Fibroblast of the aortic adventitia (primary cell): ENCODE measurements around the gene MAPT. TPM values are rescaled to one million over a fixed set of nuclear protein-coding genes. Genes with fewer than 3 reads are reported as not detected.

ENCODE experiments used
- DNase-seq: peaks from one replicate; pipeline ENCODE4 v3.0.0-alpha.2; 2010; ENCODE audit warnings: low read depth
- H3K4me3 ChIP-seq: 2 replicates; pipeline ENCODE4 v1.5.1; 2011; ENCODE audit warnings: low read depth, mild to moderate bottlenecking, control low read depth, low read length, moderate library complexity
- total RNA-seq: library from RNA; depleted of rRNA; stranded (reverse); fragments of >200 nt; gene quantifications from 2 replicates; pipeline ENCODE4 v1.2.3, GENCODE V29; 2012; ENCODE audit warnings: low replicate concordance
- TF ChIP-seq, protein P1 (sequence below): IDR thresholded peaks from 2 replicates; pipeline ENCODE4 v1.5.1; 2011; ENCODE audit warnings: mild to moderate bottlenecking, low read length, control low read depth, inconsistent platforms; ENCODE audit not compliant: insufficient read depth

Gene MAPT
- total RNA-seq, 1 donor = 0.54 TPM

DNA sequence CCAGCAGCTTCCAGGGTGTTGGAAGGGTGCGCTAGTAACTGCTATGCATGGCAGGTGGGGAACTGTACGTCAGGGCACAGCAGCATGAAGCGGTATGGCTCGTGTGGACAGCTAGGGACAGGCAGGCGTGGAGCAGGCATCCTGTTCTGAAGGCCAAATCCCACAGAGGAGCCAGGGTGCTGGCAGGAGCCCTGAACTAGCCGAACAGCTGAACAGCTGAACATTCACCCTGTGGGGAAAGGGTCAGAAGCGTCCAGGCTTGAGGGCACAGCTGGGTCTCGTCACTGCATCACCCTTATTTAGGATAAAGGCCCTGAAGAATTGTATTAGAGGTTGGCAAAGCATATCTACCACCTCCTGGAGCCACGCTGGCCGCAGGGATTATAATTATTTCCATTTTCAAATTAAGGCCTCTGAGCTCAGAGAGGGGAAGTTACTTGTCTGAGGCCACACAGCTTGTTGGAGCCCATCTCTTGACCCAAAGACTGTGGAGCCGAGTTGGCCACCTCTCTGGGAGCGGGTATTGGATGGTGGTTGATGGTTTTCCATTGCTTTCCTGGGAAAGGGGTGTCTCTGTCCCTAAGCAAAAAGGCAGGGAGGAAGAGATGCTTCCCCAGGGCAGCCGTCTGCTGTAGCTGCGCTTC lies 101.4 kb downstream of the MAPT start:
- DNase-seq = no peak
- TF ChIP-seq, protein P1, sequence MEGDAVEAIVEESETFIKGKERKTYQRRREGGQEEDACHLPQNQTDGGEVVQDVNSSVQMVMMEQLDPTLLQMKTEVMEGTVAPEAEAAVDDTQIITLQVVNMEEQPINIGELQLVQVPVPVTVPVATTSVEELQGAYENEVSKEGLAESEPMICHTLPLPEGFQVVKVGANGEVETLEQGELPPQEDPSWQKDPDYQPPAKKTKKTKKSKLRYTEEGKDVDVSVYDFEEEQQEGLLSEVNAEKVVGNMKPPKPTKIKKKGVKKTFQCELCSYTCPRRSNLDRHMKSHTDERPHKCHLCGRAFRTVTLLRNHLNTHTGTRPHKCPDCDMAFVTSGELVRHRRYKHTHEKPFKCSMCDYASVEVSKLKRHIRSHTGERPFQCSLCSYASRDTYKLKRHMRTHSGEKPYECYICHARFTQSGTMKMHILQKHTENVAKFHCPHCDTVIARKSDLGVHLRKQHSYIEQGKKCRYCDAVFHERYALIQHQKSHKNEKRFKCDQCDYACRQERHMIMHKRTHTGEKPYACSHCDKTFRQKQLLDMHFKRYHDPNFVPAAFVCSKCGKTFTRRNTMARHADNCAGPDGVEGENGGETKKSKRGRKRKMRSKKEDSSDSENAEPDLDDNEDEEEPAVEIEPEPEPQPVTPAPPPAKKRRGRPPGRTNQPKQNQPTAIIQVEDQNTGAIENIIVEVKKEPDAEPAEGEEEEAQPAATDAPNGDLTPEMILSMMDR = no peak
- H3K4me3 ChIP-seq = no peak overlapping the region

DNA sequence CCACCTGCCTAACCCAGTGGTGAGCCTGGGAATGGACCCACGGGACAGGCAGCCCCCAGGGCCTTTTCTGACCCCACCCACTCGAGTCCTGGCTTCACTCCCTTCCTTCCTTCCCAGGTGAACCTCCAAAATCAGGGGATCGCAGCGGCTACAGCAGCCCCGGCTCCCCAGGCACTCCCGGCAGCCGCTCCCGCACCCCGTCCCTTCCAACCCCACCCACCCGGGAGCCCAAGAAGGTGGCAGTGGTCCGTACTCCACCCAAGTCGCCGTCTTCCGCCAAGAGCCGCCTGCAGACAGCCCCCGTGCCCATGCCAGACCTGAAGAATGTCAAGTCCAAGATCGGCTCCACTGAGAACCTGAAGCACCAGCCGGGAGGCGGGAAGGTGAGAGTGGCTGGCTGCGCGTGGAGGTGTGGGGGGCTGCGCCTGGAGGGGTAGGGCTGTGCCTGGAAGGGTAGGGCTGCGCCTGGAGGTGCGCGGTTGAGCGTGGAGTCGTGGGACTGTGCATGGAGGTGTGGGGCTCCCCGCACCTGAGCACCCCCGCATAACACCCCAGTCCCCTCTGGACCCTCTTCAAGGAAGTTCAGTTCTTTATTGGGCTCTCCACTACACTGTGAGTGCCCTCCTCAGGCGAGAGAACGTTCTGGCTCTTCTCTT lies 102.1 kb downstream of the MAPT start:
- H3K4me3 ChIP-seq = no peak overlapping the region
- TF ChIP-seq, protein P1 = no peak
- no peak for DNase-seq

DNA sequence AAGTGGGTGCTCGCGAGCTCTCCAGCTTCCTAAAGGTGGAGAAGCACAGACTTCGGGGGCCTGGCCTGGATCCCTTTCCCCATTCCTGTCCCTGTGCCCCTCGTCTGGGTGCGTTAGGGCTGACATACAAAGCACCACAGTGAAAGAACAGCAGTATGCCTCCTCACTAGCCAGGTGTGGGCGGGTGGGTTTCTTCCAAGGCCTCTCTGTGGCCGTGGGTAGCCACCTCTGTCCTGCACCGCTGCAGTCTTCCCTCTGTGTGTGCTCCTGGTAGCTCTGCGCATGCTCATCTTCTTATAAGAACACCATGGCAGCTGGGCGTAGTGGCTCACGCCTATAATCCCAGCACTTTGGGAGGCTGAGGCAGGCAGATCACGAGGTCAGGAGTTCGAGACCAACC lies 102.8 kb downstream of the MAPT start:
- TF ChIP-seq, protein P1 = no peak
- no peak for DNase-seq
- no peak overlapping the region for H3K4me3 ChIP-seq

DNA sequence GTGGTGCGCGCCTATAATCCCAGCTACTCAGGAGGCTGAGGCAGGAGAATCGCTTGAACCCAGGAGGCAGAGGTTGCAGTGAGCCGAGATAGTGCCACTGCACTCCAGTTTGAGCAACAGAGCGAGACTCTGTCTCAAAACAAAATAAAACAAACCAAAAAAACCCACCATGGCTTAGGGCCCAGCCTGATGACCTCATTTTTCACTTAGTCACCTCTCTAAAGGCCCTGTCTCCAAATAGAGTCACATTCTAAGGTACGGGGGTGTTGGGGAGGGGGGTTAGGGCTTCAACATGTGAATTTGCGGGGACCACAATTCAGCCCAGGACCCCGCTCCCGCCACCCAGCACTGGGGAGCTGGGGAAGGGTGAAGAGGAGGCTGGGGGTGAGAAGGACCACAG lies 103.3 kb downstream of the MAPT start:
- no peak overlapping the region for H3K4me3 ChIP-seq
- peak; percentile 49 for DNase-seq
- TF ChIP-seq, protein P1 = no peak

DNA sequence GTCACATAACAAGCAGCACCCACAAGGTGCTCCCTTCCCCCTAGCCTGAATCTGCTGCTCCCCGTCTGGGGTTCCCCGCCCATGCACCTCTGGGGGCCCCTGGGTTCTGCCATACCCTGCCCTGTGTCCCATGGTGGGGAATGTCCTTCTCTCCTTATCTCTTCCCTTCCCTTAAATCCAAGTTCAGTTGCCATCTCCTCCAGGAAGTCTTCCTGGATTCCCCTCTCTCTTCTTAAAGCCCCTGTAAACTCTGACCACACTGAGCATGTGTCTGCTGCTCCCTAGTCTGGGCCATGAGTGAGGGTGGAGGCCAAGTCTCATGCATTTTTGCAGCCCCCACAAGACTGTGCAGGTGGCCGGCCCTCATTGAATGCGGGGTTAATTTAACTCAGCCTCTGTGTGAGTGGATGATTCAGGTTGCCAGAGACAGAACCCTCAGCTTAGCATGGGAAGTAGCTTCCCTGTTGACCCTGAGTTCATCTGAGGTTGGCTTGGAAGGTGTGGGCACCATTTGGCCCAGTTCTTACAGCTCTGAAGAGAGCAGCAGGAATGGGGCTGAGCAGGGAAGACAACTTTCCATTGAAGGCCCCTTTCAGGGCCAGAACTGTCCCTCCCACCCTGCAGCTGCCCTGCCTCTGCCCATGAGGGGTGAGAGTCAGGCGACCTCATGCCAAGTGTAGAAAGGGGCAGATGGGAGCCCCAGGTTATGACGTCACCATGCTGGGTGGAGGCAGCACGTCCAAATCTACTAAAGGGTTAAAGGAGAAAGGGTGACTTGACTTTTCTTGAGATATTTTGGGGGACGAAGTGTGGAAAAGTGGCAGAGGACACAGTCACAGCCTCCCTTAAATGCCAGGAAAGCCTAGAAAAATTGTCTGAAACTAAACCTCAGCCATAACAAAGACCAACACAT lies 104.9 kb downstream of the MAPT start, which contains the start of gene STH:
STH (plus strand) TSS at position 264 of the 913 bp plus-strand sequence; CDS start at position 294, 30 bp downstream.
- DNase-seq = no peak
- TF ChIP-seq, protein P1 = no peak

DNA sequence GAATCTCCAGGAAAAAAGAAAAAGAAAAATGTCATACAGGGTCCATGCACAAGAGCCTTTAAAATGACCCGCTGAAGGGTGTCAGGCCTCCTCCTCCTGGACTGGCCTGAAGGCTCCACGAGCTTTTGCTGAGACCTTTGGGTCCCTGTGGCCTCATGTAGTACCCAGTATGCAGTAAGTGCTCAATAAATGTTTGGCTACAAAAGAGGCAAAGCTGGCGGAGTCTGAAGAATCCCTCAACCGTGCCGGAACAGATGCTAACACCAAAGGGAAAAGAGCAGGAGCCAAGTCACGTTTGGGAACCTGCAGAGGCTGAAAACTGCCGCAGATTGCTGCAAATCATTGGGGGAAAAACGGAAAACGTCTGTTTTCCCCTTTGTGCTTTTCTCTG lies 105.5 kb downstream of the MAPT start:
- no peak overlapping the region for H3K4me3 ChIP-seq
- no peak for DNase-seq
- TF ChIP-seq, protein P1 = no peak

More for the DNA sequence above, 104.9 kb downstream of the MAPT start, which contains the start of gene STH:
- no peak within 1 kb of the TSS for H3K4me3 ChIP-seq
